Kidney epithelial cell (primary cell): ENCODE results near the gene PACS2. TPM values are rescaled to one million over a fixed set of nuclear protein-coding genes. Genes with fewer than 3 reads are reported as not detected.

Source experiments
- DNase-seq: peaks from one replicate; pipeline ENCODE4 v3.0.0-alpha.2; 2010; ENCODE audit warnings: low read depth
- H3K27me3 ChIP-seq: 2 replicates; pipeline ENCODE4 v1.6.0; 2011; ENCODE audit warnings: low read length; ENCODE audit not compliant: control insufficient read depth, insufficient read depth
- H3K36me3 ChIP-seq: 2 replicates; pipeline ENCODE4 v1.5.1; 2011; ENCODE audit warnings: low read length; ENCODE audit not compliant: control insufficient read depth, insufficient read depth
- H3K4me3 ChIP-seq: 2 replicates; pipeline ENCODE4 v1.5.1; 2011; ENCODE audit warnings: low read depth, mild to moderate bottlenecking, control low read depth, low read length
- CTCF ChIP-seq: IDR thresholded peaks from 2 replicates; pipeline ENCODE4 v1.5.1; 2011; ENCODE audit warnings: mild to moderate bottlenecking, moderate library complexity, low read length, control low read depth, inconsistent platforms; ENCODE audit not compliant: insufficient read depth, poor library complexity, severe bottlenecking
- total RNA-seq: library from RNA; depleted of rRNA; stranded (reverse); fragments of >200 nt; gene quantifications from 2 replicates; pipeline ENCODE4 v1.2.3, GENCODE V29; 2015

Gene PACS2
- total RNA-seq, 1 donor from 2014 or later: 105 TPM

DNA sequence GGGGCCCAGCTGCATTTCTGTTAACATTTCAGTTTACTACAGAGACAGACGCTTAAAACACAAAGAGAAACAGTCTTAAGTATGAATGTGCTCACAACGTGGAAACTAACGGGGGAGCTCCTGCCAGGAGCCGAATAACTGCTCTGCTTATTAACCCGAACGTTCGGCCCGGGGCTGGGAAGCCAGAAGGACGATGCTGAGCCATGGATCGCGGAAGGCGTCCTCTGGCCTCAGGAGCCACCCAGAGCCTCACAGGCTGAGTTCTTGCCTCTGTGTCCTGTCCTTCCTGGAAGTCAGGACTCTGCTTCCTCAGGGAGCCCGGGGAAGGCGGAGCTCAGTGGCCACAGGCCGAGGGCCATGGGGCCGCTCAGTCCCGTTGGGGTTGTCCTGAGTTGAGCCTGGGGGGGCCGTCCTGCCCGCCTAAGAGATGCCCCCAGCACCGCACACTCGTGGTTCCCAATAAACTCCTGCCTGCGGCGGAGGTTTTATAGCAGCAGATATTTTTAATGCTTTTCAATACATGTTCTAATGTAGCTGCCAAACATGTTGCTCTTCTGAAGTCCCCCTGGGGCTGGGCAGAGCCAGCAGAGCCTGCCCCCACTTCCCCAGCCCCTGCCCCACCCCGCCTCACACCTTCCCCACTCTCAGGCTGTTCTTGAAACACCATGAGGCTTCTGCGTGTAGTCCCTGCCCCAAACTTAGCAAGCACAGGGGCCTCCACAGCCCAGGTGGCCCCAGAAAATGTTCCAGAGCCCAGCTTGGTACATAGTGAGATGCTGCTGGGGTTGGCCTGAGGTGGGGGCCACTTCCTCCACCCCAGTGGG lies 80.4 kb downstream of the PACS2 start:
- no peak for TF ChIP-seq CTCF
- DNase-seq: no peak
- Histone ChIP-seq H3K36me3 (peaks cover 2% of the 10 kb centered on the region), H3K27me3 (no peaks in the 10 kb centered on the region), H3K4me3 (no peak overlapping the region)

DNA sequence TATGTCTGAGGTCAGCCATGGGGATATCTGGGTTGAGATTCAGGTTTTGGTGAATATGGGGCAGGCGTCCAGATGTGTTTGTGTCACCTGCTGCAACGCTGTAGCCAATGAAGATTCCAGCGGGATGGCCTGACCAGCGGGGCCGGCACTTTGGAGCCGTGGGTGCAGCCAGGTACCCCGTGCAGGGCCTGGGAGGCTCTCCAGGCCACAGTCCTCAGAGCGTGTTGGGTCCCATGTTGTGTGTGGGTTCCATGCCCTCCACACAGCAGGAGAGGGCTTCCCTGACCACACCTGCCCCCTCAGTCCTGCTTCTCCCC lies 80.9 kb downstream of the PACS2 start:
- no peak for DNase-seq
- no peak for TF ChIP-seq CTCF
- Histone ChIP-seq H3K27me3 (no peaks in the 10 kb centered on the region), H3K4me3 (no peak overlapping the region), H3K36me3 (peaks cover 2% of the 10 kb centered on the region)

GRCh38 chr14:105397350-105397931 lies 82.9 kb downstream of the PACS2 start:
- peaks cover 3% of the 10 kb centered on the region for H3K36me3 ChIP-seq
- H3K27me3 ChIP-seq: no peaks in the 10 kb centered on the region
- TF ChIP-seq CTCF: no peak
- H3K4me3 ChIP-seq: no peak overlapping the region
- DNase-seq: no peak

GRCh38 chr14:105398044-105398725 lies 83.6 kb downstream of the PACS2 start, which contains the start of gene TEX22:
Gene TEX22 (plus strand): TSS chr14:105398538. CDS start chr14:105399341, 803 bp downstream.
- Histone ChIP-seq H3K27me3 (no peaks in the 10 kb centered on the region), H3K4me3 (peak within 1 kb of the TSS; percentile 86), H3K36me3 (peaks cover 3% of the 10 kb centered on the region)
- DNase-seq: no peak
- no peak for TF ChIP-seq CTCF

- Histone ChIP-seq H3K27me3 (no peaks in the 10 kb centered on the region), H3K36me3 (peaks cover 3% of the 10 kb centered on the region), H3K4me3 (peak overlapping the region; percentile 86)
- no peak for DNase-seq
- no peak for TF ChIP-seq CTCF
Measured at GRCh38 chr14:105398726-105399465, 84.3 kb downstream of the PACS2 start.
